ENCODE results near the gene OLFML1. TPM values are rescaled to one million over a fixed set of nuclear protein-coding genes. Genes with fewer than 3 reads are reported as not detected.

OLFML1 gene
- total and polyA plus RNA-seq, 2 of the 13 experiments (the other 11 are each of a cell fraction or from before 2014, with no cell fraction given) = 0.89 to 0.90 TPM

DNA sequence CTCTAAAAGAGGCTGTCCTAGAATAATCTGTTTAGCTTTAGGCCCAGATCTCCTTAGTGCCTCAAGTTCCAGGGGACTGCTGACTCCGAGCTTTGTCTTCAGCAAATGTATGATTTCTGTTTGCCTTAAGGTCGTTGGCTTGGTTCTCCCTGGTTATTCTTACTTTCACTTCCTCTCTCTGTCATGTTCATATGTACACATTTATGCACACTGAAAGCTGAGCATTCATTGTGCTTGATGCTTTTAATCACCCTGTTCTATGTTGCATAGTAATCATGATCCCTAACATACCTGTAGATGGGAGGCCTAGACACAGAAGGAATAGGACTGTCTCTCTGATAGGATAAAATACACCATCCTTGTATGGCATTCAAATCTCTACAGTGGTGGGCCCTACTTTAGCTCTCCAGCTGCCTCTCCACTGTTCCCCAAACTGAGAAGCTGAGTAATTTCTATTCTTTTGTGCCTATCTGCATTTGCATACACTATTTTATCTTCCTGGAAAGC is 35.7 kb downstream of the OLFML1 start:
- BruUV-seq (replicated peaks) = no TSS peak
- Histone ChIP-seq H3K4me1 (ENCODE audit: insufficient read depth, low read length) (peaks cover 49% of the 10 kb centered on the region), H3K36me3 (replicated peaks in 1 of 2; ENCODE audit: control insufficient read depth in 1 of 2, insufficient read depth in 2 of 2, low read length in 2 of 2) (no peaks in the 10 kb centered on the region), H3K4me2 (ENCODE audit: low read depth, low read length) (no peak overlapping the region), H3K4me3 (replicated peaks in 1 of 3; ENCODE audit: insufficient read depth in 1 of 3, low read depth in 2 of 3, low read length in 3 of 3) (no peak overlapping the region), H3K9ac (ENCODE audit: insufficient read depth, low read depth, low read length) (no peak overlapping the region), H3K79me2 (ENCODE audit: insufficient read depth, low read length) (peaks cover 2% of the 10 kb centered on the region), H3K27me3 (ENCODE audit: control insufficient read depth in 1 of 2, insufficient read depth in 2 of 2, low read length in 2 of 2) (no peaks in the 10 kb centered on the region), H3K9me3 (ENCODE audit: low read length) (no peaks in the 10 kb centered on the region), H4K20me1 (ENCODE audit: insufficient read depth, low read length) (no peaks in the 10 kb centered on the region), H2AFZ (ENCODE audit: low read length) (no peak overlapping the region), H3K27ac (ENCODE audit: extremely low read length, insufficient read depth, low read length) (no peak overlapping the region)
- ChIA-PET POLR2A (no interaction called here), CTCF (ENCODE audit: low intra/inter-chr PET ratio, low total read pairs) (no interaction called here)
- FAIRE-seq (no peak), ATAC-seq (no peak), DNase-seq (ENCODE audit: low spot score) (no peak)
- 50% methylated on average over 2 of the region's 2 CpGs for WGBS (ENCODE audit: low lambda C conversion rate)
- intact Hi-C loops (cut with micrococcal nuclease; ENCODE audit: unreplicated experiment) (no loop called here), in situ Hi-C loops (cut with HindIII; ENCODE audit: extremely low pct_ligation_motif_present, low pct_unique_long_range_greater_than_20kb) (no loop called here)
- TF ChIP-seq, protein P1, sequence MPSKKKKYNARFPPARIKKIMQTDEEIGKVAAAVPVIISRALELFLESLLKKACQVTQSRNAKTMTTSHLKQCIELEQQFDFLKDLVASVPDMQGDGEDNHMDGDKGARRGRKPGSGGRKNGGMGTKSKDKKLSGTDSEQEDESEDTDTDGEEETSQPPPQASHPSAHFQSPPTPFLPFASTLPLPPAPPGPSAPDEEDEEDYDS (CRISPR knock-in tag; IDR thresholded peaks at IDR 0.05) = no peak
- TF ChIP-seq, protein P2, sequence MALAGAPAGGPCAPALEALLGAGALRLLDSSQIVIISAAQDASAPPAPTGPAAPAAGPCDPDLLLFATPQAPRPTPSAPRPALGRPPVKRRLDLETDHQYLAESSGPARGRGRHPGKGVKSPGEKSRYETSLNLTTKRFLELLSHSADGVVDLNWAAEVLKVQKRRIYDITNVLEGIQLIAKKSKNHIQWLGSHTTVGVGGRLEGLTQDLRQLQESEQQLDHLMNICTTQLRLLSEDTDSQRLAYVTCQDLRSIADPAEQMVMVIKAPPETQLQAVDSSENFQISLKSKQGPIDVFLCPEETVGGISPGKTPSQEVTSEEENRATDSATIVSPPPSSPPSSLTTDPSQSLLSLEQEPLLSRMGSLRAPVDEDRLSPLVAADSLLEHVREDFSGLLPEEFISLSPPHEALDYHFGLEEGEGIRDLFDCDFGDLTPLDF (CRISPR knock-in tag; IDR thresholded peaks at IDR 0.05) = no peak
- TF ChIP-seq, protein P3, sequence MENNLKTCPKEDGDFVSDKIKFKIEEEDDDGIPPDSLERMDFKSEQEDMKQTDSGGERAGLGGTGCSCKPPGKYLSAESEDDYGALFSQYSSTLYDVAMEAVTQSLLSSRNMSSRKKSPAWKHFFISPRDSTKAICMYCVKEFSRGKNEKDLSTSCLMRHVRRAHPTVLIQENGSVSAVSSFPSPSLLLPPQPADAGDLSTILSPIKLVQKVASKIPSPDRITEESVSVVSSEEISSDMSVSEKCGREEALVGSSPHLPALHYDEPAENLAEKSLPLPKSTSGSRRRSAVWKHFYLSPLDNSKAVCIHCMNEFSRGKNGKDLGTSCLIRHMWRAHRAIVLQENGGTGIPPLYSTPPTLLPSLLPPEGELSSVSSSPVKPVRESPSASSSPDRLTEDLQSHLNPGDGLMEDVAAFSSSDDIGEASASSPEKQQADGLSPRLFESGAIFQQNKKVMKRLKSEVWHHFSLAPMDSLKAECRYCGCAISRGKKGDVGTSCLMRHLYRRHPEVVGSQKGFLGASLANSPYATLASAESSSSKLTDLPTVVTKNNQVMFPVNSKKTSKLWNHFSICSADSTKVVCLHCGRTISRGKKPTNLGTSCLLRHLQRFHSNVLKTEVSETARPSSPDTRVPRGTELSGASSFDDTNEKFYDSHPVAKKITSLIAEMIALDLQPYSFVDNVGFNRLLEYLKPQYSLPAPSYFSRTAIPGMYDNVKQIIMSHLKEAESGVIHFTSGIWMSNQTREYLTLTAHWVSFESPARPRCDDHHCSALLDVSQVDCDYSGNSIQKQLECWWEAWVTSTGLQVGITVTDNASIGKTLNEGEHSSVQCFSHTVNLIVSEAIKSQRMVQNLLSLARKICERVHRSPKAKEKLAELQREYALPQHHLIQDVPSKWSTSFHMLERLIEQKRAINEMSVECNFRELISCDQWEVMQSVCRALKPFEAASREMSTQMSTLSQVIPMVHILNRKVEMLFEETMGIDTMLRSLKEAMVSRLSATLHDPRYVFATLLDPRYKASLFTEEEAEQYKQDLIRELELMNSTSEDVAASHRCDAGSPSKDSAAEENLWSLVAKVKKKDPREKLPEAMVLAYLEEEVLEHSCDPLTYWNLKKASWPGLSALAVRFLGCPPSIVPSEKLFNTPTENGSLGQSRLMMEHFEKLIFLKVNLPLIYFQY (CRISPR knock-in tag; IDR thresholded peaks at IDR 0.05; ENCODE audit: borderline replicate concordance) = no peak
- TF ChIP-seq ZNF343 (CRISPR knock-in tag; IDR thresholded peaks at IDR 0.05) (no peak), HNF4A (CRISPR knock-in tag; IDR thresholded peaks at IDR 0.05) (no peak), POLR2A (IDR thresholded peaks at IDR 0.05; ENCODE audit: insufficient read depth in 1 of 2, low read depth in 2 of 2, low read length in 2 of 2) (no peak), FOSL1 (CRISPR knock-in tag; IDR thresholded peaks at IDR 0.05; ENCODE audit: borderline replicate concordance) (no peak), PCBP1 (IDR thresholded peaks at IDR 0.05; ENCODE audit: borderline replicate concordance, low read depth, low read length) (no peak), CCDC6 (CRISPR knock-in tag; IDR thresholded peaks at IDR 0.05) (no peak), CAMTA2 (CRISPR knock-in tag; IDR thresholded peaks at IDR 0.05; ENCODE audit: borderline replicate concordance) (no peak)
- TF ChIP-seq, protein P4, sequence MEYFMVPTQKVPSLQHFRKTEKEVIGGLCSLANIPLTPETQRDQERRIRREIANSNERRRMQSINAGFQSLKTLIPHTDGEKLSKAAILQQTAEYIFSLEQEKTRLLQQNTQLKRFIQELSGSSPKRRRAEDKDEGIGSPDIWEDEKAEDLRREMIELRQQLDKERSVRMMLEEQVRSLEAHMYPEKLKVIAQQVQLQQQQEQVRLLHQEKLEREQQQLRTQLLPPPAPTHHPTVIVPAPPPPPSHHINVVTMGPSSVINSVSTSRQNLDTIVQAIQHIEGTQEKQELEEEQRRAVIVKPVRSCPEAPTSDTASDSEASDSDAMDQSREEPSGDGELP (IDR thresholded peaks at IDR 0.05; ENCODE audit: borderline replicate concordance, low read depth) = no peak
- TF ChIP-seq, protein P5, sequence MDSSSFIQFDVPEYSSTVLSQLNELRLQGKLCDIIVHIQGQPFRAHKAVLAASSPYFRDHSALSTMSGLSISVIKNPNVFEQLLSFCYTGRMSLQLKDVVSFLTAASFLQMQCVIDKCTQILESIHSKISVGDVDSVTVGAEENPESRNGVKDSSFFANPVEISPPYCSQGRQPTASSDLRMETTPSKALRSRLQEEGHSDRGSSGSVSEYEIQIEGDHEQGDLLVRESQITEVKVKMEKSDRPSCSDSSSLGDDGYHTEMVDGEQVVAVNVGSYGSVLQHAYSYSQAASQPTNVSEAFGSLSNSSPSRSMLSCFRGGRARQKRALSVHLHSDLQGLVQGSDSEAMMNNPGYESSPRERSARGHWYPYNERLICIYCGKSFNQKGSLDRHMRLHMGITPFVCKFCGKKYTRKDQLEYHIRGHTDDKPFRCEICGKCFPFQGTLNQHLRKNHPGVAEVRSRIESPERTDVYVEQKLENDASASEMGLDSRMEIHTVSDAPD (CRISPR knock-in tag; IDR thresholded peaks at IDR 0.05) = no peak
- TF ChIP-seq, protein P6, sequence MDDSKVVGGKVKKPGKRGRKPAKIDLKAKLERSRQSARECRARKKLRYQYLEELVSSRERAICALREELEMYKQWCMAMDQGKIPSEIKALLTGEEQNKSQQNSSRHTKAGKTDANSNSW (CRISPR knock-in tag; IDR thresholded peaks at IDR 0.05; ENCODE audit: borderline replicate concordance) = no peak
- TF ChIP-seq, protein P7, sequence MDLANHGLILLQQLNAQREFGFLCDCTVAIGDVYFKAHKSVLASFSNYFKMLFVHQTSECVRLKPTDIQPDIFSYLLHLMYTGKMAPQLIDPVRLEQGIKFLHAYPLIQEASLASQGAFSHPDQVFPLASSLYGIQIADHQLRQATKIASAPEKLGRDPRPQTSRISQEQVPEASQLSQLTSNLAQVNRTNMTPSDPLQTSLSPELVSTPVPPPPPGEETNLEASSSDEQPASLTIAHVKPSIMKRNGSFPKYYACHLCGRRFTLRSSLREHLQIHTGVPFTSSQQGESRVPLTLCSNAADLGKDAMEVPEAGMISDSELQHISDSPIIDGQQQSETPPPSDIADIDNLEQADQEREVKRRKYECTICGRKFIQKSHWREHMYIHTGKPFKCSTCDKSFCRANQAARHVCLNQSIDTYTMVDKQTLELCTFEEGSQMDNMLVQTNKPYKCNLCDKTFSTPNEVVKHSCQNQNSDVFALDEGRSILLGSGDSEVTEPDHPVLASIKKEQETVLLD (CRISPR knock-in tag; IDR thresholded peaks at IDR 0.05; ENCODE audit: low read depth) = no peak

All from HepG2 (cell line).